WTC11 (cell line): ENCODE measurements around the gene LMF1. TPM values are rescaled to one million over a fixed set of nuclear protein-coding genes. Genes with fewer than 3 reads are reported as not detected.

Source experiments
- ATAC-seq: fragments of 200-7000 bp; cut with Tn5 transposase; 2 replicates; pipeline ENCODE4 v1.10.0; 2021; ENCODE audit warnings: mild to moderate bottlenecking, moderate library complexity
- CTCF ChIA-PET: fragments of 300-600 bp; sonication (Branson Sonifier 250); formaldehyde crosslinking; loops from one replicate; lab custom pipeline; 2021; ENCODE audit warnings: antibody characterized with exemption; lab: Charles Lee
- POLR2A ChIA-PET: fragments of 350-600 bp; sonication (Branson Sonifier 250); formaldehyde crosslinking; loops from one replicate; lab custom pipeline; 2021; ENCODE audit warnings: antibody characterized with exemption; lab: Charles Lee
- DNase-seq: peaks from one replicate; pipeline ENCODE4 v3.0.0; 2021; ENCODE audit warnings: low spot score
- H3K27ac Mint-ChIP-seq: 2 replicates; pipeline ENCODE4 v1.8.0; 2021; ENCODE audit warnings: mixed read lengths
- H3K27me3 Mint-ChIP-seq: 2 replicates; pipeline ENCODE4 v1.8.0; 2021; ENCODE audit warnings: low read depth, mild to moderate bottlenecking, moderate library complexity, mixed read lengths
- H3K36me3 Mint-ChIP-seq: 2 replicates; pipeline ENCODE4 v1.8.0; 2021; ENCODE audit warnings: mixed read lengths
- H3K4me1 Mint-ChIP-seq: 2 replicates; pipeline ENCODE4 v1.8.0; 2022; ENCODE audit warnings: mixed read lengths
- H3K4me3 Mint-ChIP-seq: 2 replicates; pipeline ENCODE4 v1.8.0; 2021; ENCODE audit warnings: mild to moderate bottlenecking, moderate library complexity, mixed read lengths
- H3K9me3 Mint-ChIP-seq: 2 replicates; pipeline ENCODE4 v1.8.0; 2021; ENCODE audit warnings: mixed read lengths
- AR ChIP-seq: fragments of 250-450 bp; sonication (Bioruptor Pico); IDR thresholded peaks from 2 replicates; pipeline ENCODE4 v1.9.0; 2021; ENCODE audit warnings: mild to moderate bottlenecking
- ATF2 ChIP-seq: sonication (generic); formaldehyde crosslinking; IDR thresholded peaks from 2 replicates; pipeline ENCODE4 v1.8.1; 2022; ENCODE audit warnings: low read depth, missing genetic modification reagents, borderline replicate concordance
- ATF3 ChIP-seq: sonication (generic); formaldehyde crosslinking; conservative IDR thresholded peaks from 2 replicates; pipeline ENCODE4 v1.8.1; 2022; ENCODE audit warnings: mild to moderate bottlenecking, missing genetic modification reagents
- ATF6 ChIP-seq: sonication (generic); formaldehyde crosslinking; IDR thresholded peaks from 2 replicates; pipeline ENCODE4 v1.8.1; 2023; ENCODE audit warnings: mild to moderate bottlenecking, missing genetic modification reagents
- CREB1 ChIP-seq: sonication (generic); formaldehyde crosslinking; IDR thresholded peaks from 2 replicates; pipeline ENCODE4 v1.8.0; 2023; ENCODE audit warnings: mild to moderate bottlenecking, missing genetic modification reagents
- ELF4 ChIP-seq: sonication (generic); formaldehyde crosslinking; IDR thresholded peaks from 2 replicates; pipeline ENCODE4 v1.8.1; 2022; ENCODE audit warnings: low read depth, mild to moderate bottlenecking, moderate library complexity, missing genetic modification reagents
- ERG ChIP-seq: fragments of 250-450 bp; sonication (Bioruptor Pico); IDR thresholded peaks from 2 replicates; pipeline ENCODE4 v1.8.0; 2021; ENCODE audit warnings: mild to moderate bottlenecking
- ESRRA ChIP-seq: sonication (generic); formaldehyde crosslinking; IDR thresholded peaks from 2 replicates; pipeline ENCODE4 v1.8.1; 2022; ENCODE audit warnings: mild to moderate bottlenecking, missing genetic modification reagents, borderline replicate concordance
- FOXP4 ChIP-seq: sonication (generic); formaldehyde crosslinking; IDR thresholded peaks from 2 replicates; pipeline ENCODE4 v1.8.0; 2022; ENCODE audit warnings: mild to moderate bottlenecking, missing genetic modification reagents
- JAZF1 ChIP-seq: fragments of 250-450 bp; sonication (Bioruptor Pico); IDR thresholded peaks from 2 replicates; pipeline ENCODE4 v1.9.0; 2021; ENCODE audit warnings: moderate library complexity, mild to moderate bottlenecking, inconsistent platforms
- MXD4 ChIP-seq: fragments of 250-450 bp; sonication (Bioruptor Pico); IDR thresholded peaks from 2 replicates; pipeline ENCODE4 v1.8.0; 2021; ENCODE audit warnings: mild to moderate bottlenecking, moderate library complexity, borderline replicate concordance
- NR2C2 ChIP-seq: sonication (generic); formaldehyde crosslinking; IDR thresholded peaks from 2 replicates; pipeline ENCODE4 v1.8.0; 2022; ENCODE audit warnings: mild to moderate bottlenecking, missing genetic modification reagents
- RORB ChIP-seq: fragments of 250-450 bp; sonication (Bioruptor Pico); IDR thresholded peaks from 2 replicates; pipeline ENCODE4 v1.9.0; 2021; ENCODE audit warnings: mild to moderate bottlenecking
- SMAD4 ChIP-seq: sonication (generic); formaldehyde crosslinking; IDR thresholded peaks from 2 replicates; pipeline ENCODE4 v1.8.0; 2022; ENCODE audit warnings: mild to moderate bottlenecking, missing genetic modification reagents
- ZBTB21 ChIP-seq: sonication (generic); formaldehyde crosslinking; IDR thresholded peaks from 2 replicates; pipeline ENCODE4 v1.8.1; 2023; ENCODE audit warnings: mild to moderate bottlenecking, missing genetic modification reagents, borderline replicate concordance
- ZNF232 ChIP-seq: sonication (generic); formaldehyde crosslinking; IDR thresholded peaks from 2 replicates; pipeline ENCODE4 v1.8.0; 2022; ENCODE audit warnings: mild to moderate bottlenecking, missing genetic modification reagents
- ZNF416 ChIP-seq: fragments of 250-450 bp; sonication (Bioruptor Pico); IDR thresholded peaks from 2 replicates; pipeline ENCODE4 v1.9.0; 2021; ENCODE audit warnings: mild to moderate bottlenecking, inconsistent platforms
- ZNF423 ChIP-seq: fragments of 250-450 bp; sonication (Bioruptor Pico); IDR thresholded peaks from 2 replicates; pipeline ENCODE4 v2.1.2; 2022; ENCODE audit warnings: mild to moderate bottlenecking, moderate library complexity
- ZNF425 ChIP-seq: fragments of 250-450 bp; sonication (Bioruptor Pico); conservative IDR thresholded peaks from 2 replicates; pipeline ENCODE4 v1.9.0; 2021; ENCODE audit warnings: mild to moderate bottlenecking
- ZNF532 ChIP-seq: fragments of 250-450 bp; sonication (Bioruptor Pico); IDR thresholded peaks from 2 replicates; pipeline ENCODE4 v1.9.0; 2021; ENCODE audit warnings: mild to moderate bottlenecking, borderline replicate concordance
- total RNA-seq: library from RNA; stranded (reverse); gene quantifications from 3 replicates; pipeline ENCODE4 v1.2.3, GENCODE V29; 2021

The LMF1 gene
- total RNA-seq, 1 experiment from 2014 or later: 10.5 TPM

- CTCF ChIA-PET: no interaction called here
- Mint-ChIP-seq H3K27me3 (peaks cover 2% of the 10 kb centered on the region), H3K27ac (no peak overlapping the region), H3K36me3 (0 out of 2 replicates have a peak, but pooled peaks cover under 1% of the 10 kb centered on the region), H3K4me1 (peaks cover 2% of the 10 kb centered on the region; the same call in 1 of the 2 replicates), H3K4me3 (no peak overlapping the region), H3K9me3 (peaks cover 2% of the 10 kb centered on the region; the same call in 1 of the 2 replicates)
- TF ChIP-seq ZBTB21 (CRISPR knock-in tag): no peak
- TF ChIP-seq ERG (CRISPR knock-in tag): no peak
- no peak for TF ChIP-seq SMAD4
- no peak for TF ChIP-seq ATF2 (CRISPR knock-in tag)
- TF ChIP-seq NR2C2 (CRISPR knock-in tag): no peak
- TF ChIP-seq AR (CRISPR knock-in tag): no peak
- TF ChIP-seq ZNF423 (CRISPR knock-in tag): no peak
- TF ChIP-seq CREB1 (CRISPR knock-in tag): no peak
- TF ChIP-seq RORB (CRISPR knock-in tag): no peak
- TF ChIP-seq ZNF232: no peak
- TF ChIP-seq ELF4 (CRISPR knock-in tag): no peak
- no peak for TF ChIP-seq ZNF532 (CRISPR knock-in tag)
- no peak for TF ChIP-seq FOXP4 (CRISPR knock-in tag)
- no peak for TF ChIP-seq MXD4 (CRISPR knock-in tag)
- no peak for TF ChIP-seq JAZF1 (CRISPR knock-in tag)
- TF ChIP-seq ATF6 (CRISPR knock-in tag): no peak
- TF ChIP-seq ESRRA (CRISPR knock-in tag): no peak
- TF ChIP-seq ZNF425 (CRISPR knock-in tag): no peak
- no peak for TF ChIP-seq ZNF416 (CRISPR knock-in tag)
- TF ChIP-seq ATF3 (CRISPR knock-in tag): no peak
- ATAC-seq (no peak), DNase-seq (no peak)
- POLR2A ChIA-PET: no interaction called here
Observed at GRCh38 chr16:842061-842476, 128.7 kb downstream of the LMF1 start.
